ENCODE results near the gene RAB26.

RAB26 gene

GRCh38 chr16:2194852-2195321 is 46.5 kb downstream of the RAB26 start:
- TF ChIP-seq CTCF (IDR thresholded peaks at IDR 0.05; ENCODE audit: insufficient read depth, low read length, poor library complexity, severe bottlenecking), result peak; percentile 66
- no peak for DNase-seq (ENCODE audit: extremely low read depth, insufficient read length)
- Histone ChIP-seq H3K4me3 (replicated peaks; ENCODE audit: low read depth, low read length) (no peak overlapping the region), H3K36me3 (ENCODE audit: control insufficient read depth, insufficient read depth, low read length) (no peaks in the 10 kb centered on the region), H3K27me3 (replicated peaks; ENCODE audit: control insufficient read depth, insufficient read depth, low read length) (peaks cover 2% of the 10 kb centered on the region; the same call in 1 of the 2 replicates)

GRCh38 chr16:2195322-2196161 is 47.1 kb downstream of the RAB26 start:
- no peak for DNase-seq (ENCODE audit: extremely low read depth, insufficient read length)
- H3K4me3 ChIP-seq (replicated peaks; ENCODE audit: low read depth, low read length), result peak overlapping the region; percentile 18

GRCh38 chr16:2196162-2196980 is 47.9 kb downstream of the RAB26 start, which contains the start of gene CASKIN1:
Gene CASKIN1 (minus strand): TSS chr16:2196605. CDS start chr16:2196432, 173 bp downstream.
- Histone ChIP-seq H3K27me3 (replicated peaks; ENCODE audit: control insufficient read depth, insufficient read depth, low read length) (peaks cover 2% of the 10 kb centered on the region; the same call in 1 of the 2 replicates), H3K4me3 (replicated peaks; ENCODE audit: low read depth, low read length) (peak within 1 kb of the TSS; percentile 18), H3K36me3 (ENCODE audit: control insufficient read depth, insufficient read depth, low read length) (no peaks in the 10 kb centered on the region)
- no peak for DNase-seq (ENCODE audit: extremely low read depth, insufficient read length)
- TF ChIP-seq CTCF (IDR thresholded peaks at IDR 0.05; ENCODE audit: insufficient read depth, low read length, poor library complexity, severe bottlenecking), result no peak

More at GRCh38 chr16:2195322-2196161, 47.1 kb downstream of the RAB26 start:
- no peaks in the 10 kb centered on the region for H3K36me3 ChIP-seq (ENCODE audit: control insufficient read depth, insufficient read depth, low read length)
- TF ChIP-seq CTCF (IDR thresholded peaks at IDR 0.05; ENCODE audit: insufficient read depth, low read length, poor library complexity, severe bottlenecking), result no peak
- H3K27me3 ChIP-seq (replicated peaks; ENCODE audit: control insufficient read depth, insufficient read depth, low read length), result peaks cover 2% of the 10 kb centered on the region; the same call in 1 of the 2 replicates

GRCh38 chr16:2196981-2197511 is 48.6 kb downstream of the RAB26 start:
- Histone ChIP-seq H3K4me3 (replicated peaks; ENCODE audit: low read depth, low read length) (no peak overlapping the region), H3K27me3 (replicated peaks; ENCODE audit: control insufficient read depth, insufficient read depth, low read length) (peaks cover 2% of the 10 kb centered on the region; the same call in 1 of the 2 replicates), H3K36me3 (ENCODE audit: control insufficient read depth, insufficient read depth, low read length) (no peaks in the 10 kb centered on the region)
- no peak for DNase-seq (ENCODE audit: extremely low read depth, insufficient read length)
- no peak for TF ChIP-seq CTCF (IDR thresholded peaks at IDR 0.05; ENCODE audit: insufficient read depth, low read length, poor library complexity, severe bottlenecking)

GRCh38 chr16:2197765-2198164 is 49.3 kb downstream of the RAB26 start:
- Histone ChIP-seq H3K4me3 (replicated peaks; ENCODE audit: low read depth, low read length) (no peak overlapping the region), H3K27me3 (replicated peaks; ENCODE audit: control insufficient read depth, insufficient read depth, low read length) (peaks cover 2% of the 10 kb centered on the region; the same call in 1 of the 2 replicates), H3K36me3 (ENCODE audit: control insufficient read depth, insufficient read depth, low read length) (no peaks in the 10 kb centered on the region)
- TF ChIP-seq CTCF (IDR thresholded peaks at IDR 0.05; ENCODE audit: insufficient read depth, low read length, poor library complexity, severe bottlenecking), result no peak
- no peak for DNase-seq (ENCODE audit: extremely low read depth, insufficient read length)

All from GM06990 (cell line).